Esophagus (tissue), 2 donors: ENCODE measurements around the gene EPB41L1. TPM values are rescaled to one million over a fixed set of nuclear protein-coding genes. Genes with fewer than 3 reads are reported as not detected.

Experiments used
- H3K27ac ChIP-seq, 2 donors: one replicate each; pipeline ENCODE4 v1.5.1; 2013; ENCODE audit warnings: low read depth in 2 of 2, mild to moderate bottlenecking in 2 of 2, inconsistent platforms in 1 of 2, low read length in 1 of 2, moderate library complexity in 1 of 2
- H3K27me3 ChIP-seq, 2 donors: one replicate each; pipeline ENCODE4 v1.6.1; 2013; ENCODE audit warnings: low read length in 2 of 2, control low read depth in 1 of 2, mild to moderate bottlenecking in 1 of 2; ENCODE audit not compliant: insufficient read depth in 2 of 2, control insufficient read depth in 1 of 2
- H3K36me3 ChIP-seq, 2 donors: one replicate each; pipeline ENCODE4 v1.6.1; 2013; ENCODE audit warnings: low read length in 1 of 2; ENCODE audit not compliant: control insufficient read depth in 2 of 2, insufficient read depth in 2 of 2
- H3K4me1 ChIP-seq, 2 donors: one replicate each; pipeline ENCODE4 v1.6.1; 2013; ENCODE audit warnings: low read length in 1 of 2; ENCODE audit not compliant: control insufficient read depth in 2 of 2, insufficient read depth in 2 of 2
- H3K4me3 ChIP-seq, 2 donors: one replicate each; pipeline ENCODE4 v1.5.1; 2013; ENCODE audit warnings: low read length in 2 of 2, mild to moderate bottlenecking in 2 of 2, low read depth in 1 of 2, moderate library complexity in 1 of 2
- H3K9me3 ChIP-seq, 2 donors: one replicate each; pipeline ENCODE4 v1.6.1; 2013; ENCODE audit warnings: mild to moderate bottlenecking in 2 of 2, low read depth in 1 of 2, low read length in 1 of 2, moderate library complexity in 1 of 2; ENCODE audit not compliant: control insufficient read depth in 2 of 2, insufficient read depth in 1 of 2
- WGBS, 2 donors: extraction: QIAGEN DNeasy Blood & Tissue Kit; methylation state at CpG; one replicate each; pipeline ENCODE4 v1.1.7; 2013; 5-methylcytosine and 5-hydroxymethylcytosine counted together
- polyA plus RNA-seq, 2 donors: library from polyadenylated mRNA; stranded (reverse); fragments of 200-250 nt; gene quantifications; one replicate each; pipeline ENCODE4 v1.2.3, GENCODE V29; 2013
- donor health status: healthy with polysubstance abuse.
- donor health status: Bipolar disorder and iron deficiency.

Gene EPB41L1
- polyA plus RNA-seq, 2 donors: 30.2 to 35.0 TPM

GRCh38 chr20:36159833-36160232 is 5.3 kb downstream of the EPB41L1 start:
- H3K9me3 ChIP-seq: no peaks in the 10 kb centered on the region
- no peak overlapping the region for H3K4me3 ChIP-seq
- peaks cover 0 to 3% of the 10 kb centered on the region in 2 donors for H3K36me3 ChIP-seq
- no peak overlapping the region for H3K27ac ChIP-seq
- no peaks in the 10 kb centered on the region for H3K27me3 ChIP-seq
- peaks cover 3 to 6% of the 10 kb centered on the region in 2 donors for H3K4me1 ChIP-seq

- H3K27ac ChIP-seq: no peak overlapping the region
- 54 to 56% methylated on average over 14 of the region's 14 CpGs for WGBS, 2 donors
- H3K27me3 ChIP-seq: no peaks in the 10 kb centered on the region
- H3K4me3 ChIP-seq: no peak overlapping the region
- H3K9me3 ChIP-seq: no peaks in the 10 kb centered on the region
- H3K36me3 ChIP-seq: peaks cover 0 to 3% of the 10 kb centered on the region in 2 donors
- H3K4me1 ChIP-seq: no peaks in the 10 kb centered on the region
These were observed 7.9 kb downstream of the EPB41L1 start for GRCh38 chr20:36162272-36162966.

GRCh38 chr20:36167902-36168503 is 13.5 kb downstream of the EPB41L1 start:
- peaks cover 0 to 4% of the 10 kb centered on the region in 2 donors for H3K36me3 ChIP-seq
- H3K4me3 ChIP-seq: no peak overlapping the region
- H3K27me3 ChIP-seq: no peaks in the 10 kb centered on the region
- WGBS, 2 donors: 75 to 80% methylated on average over 4 of the region's 4 CpGs
- H3K9me3 ChIP-seq: no peaks in the 10 kb centered on the region
- H3K4me1 ChIP-seq: no peaks in the 10 kb centered on the region
- H3K27ac ChIP-seq: no peak overlapping the region

- WGBS, 2 donors: 86 to 87% methylated on average over 10 of the region's 10 CpGs
- peaks cover 2 to 6% of the 10 kb centered on the region in 2 donors for H3K36me3 ChIP-seq
- H3K9me3 ChIP-seq: no peaks in the 10 kb centered on the region
- no peak overlapping the region for H3K4me3 ChIP-seq
- H3K4me1 ChIP-seq: no peaks in the 10 kb centered on the region
- H3K27me3 ChIP-seq: no peaks in the 10 kb centered on the region
- H3K27ac ChIP-seq: no peak overlapping the region
These were observed 16.1 kb downstream of the EPB41L1 start for GRCh38 chr20:36170542-36171215.

- H3K27ac ChIP-seq: no peak overlapping the region
- H3K4me3 ChIP-seq: no peak overlapping the region
- peaks cover 12 to 19% of the 10 kb centered on the region in 2 donors for H3K36me3 ChIP-seq
- WGBS, 2 donors: 53 to 54% methylated on average over 11 of the region's 11 CpGs
- no peaks in the 10 kb centered on the region for H3K27me3 ChIP-seq
- H3K9me3 ChIP-seq: no peaks in the 10 kb centered on the region
- H3K4me1 ChIP-seq: no peaks in the 10 kb centered on the region
These were observed 19.0 kb downstream of the EPB41L1 start for GRCh38 chr20:36173451-36173933.

- WGBS, 2 donors: 92 to 93% methylated on average over 5 of the region's 5 CpGs
- no peaks in the 10 kb centered on the region for H3K9me3 ChIP-seq
- no peak overlapping the region for H3K4me3 ChIP-seq
- no peaks in the 10 kb centered on the region for H3K4me1 ChIP-seq
- H3K27me3 ChIP-seq: no peaks in the 10 kb centered on the region
- H3K36me3 ChIP-seq: peaks cover 12 to 26% of the 10 kb centered on the region in 2 donors
- H3K27ac ChIP-seq: no peak overlapping the region
These were observed 20.5 kb downstream of the EPB41L1 start for GRCh38 chr20:36175016-36175415.

GRCh38 chr20:36175475-36175995 is 21.0 kb downstream of the EPB41L1 start:
- H3K27me3 ChIP-seq: no peaks in the 10 kb centered on the region
- no peak overlapping the region for H3K27ac ChIP-seq
- no peak overlapping the region for H3K4me3 ChIP-seq
- 88 to 91% methylated on average over 10 of the region's 10 CpGs for WGBS, 2 donors
- H3K4me1 ChIP-seq: no peaks in the 10 kb centered on the region
- H3K9me3 ChIP-seq: no peaks in the 10 kb centered on the region
- H3K36me3 ChIP-seq: peaks cover 12 to 29% of the 10 kb centered on the region in 2 donors

GRCh38 chr20:36177716-36178115 is 23.2 kb downstream of the EPB41L1 start:
- WGBS, 2 donors: 94 to 95% methylated on average over 7 of the region's 7 CpGs
- H3K36me3 ChIP-seq: peaks cover 17 to 37% of the 10 kb centered on the region in 2 donors
- H3K27ac ChIP-seq: no peak overlapping the region
- H3K4me1 ChIP-seq: no peaks in the 10 kb centered on the region
- no peaks in the 10 kb centered on the region for H3K9me3 ChIP-seq
- H3K27me3 ChIP-seq: no peaks in the 10 kb centered on the region
- H3K4me3 ChIP-seq: no peak overlapping the region

- Histone ChIP-seq H3K36me3 (peaks cover 17 to 42% of the 10 kb centered on the region in 2 donors), H3K27ac (no peak overlapping the region), H3K9me3 (no peaks in the 10 kb centered on the region), H3K27me3 (no peaks in the 10 kb centered on the region), H3K4me3 (no peak overlapping the region), H3K4me1 (no peaks in the 10 kb centered on the region)
- WGBS, 2 donors: 86 to 88% methylated on average over 9 of the region's 9 CpGs
These were observed 24.8 kb downstream of the EPB41L1 start for GRCh38 chr20:36179170-36179945.
